Erythroblast (primary cell): ENCODE results near the gene HMGN3.

Source experiments
- GATA1 ChIP-seq: IDR thresholded peaks from 2 replicates; pipeline ENCODE4 v1.6.1; 2011; ENCODE audit warnings: low read depth, mild to moderate bottlenecking, control low read depth, low read length, moderate library complexity
- POLR2A ChIP-seq: IDR thresholded peaks from 2 replicates; pipeline ENCODE4 v1.6.1; 2011; ENCODE audit warnings: mild to moderate bottlenecking, low read length

- TF ChIP-seq POLR2A (no peak), GATA1 (no peak)
These were observed 54.4 kb downstream of the HMGN3 start for GRCh38 chr6:79180052-79180451.
